Measurements from ENCODE around the gene GNAI3. TPM values are rescaled to one million over a fixed set of nuclear protein-coding genes. Genes with fewer than 3 reads are reported as not detected.

GNAI3 gene
- total and polyA plus RNA-seq, 2 of the 8 experiments (the other 6 are each of a cell fraction or from before 2014, with no cell fraction given): 4.0 to 9.8 TPM

DNA sequence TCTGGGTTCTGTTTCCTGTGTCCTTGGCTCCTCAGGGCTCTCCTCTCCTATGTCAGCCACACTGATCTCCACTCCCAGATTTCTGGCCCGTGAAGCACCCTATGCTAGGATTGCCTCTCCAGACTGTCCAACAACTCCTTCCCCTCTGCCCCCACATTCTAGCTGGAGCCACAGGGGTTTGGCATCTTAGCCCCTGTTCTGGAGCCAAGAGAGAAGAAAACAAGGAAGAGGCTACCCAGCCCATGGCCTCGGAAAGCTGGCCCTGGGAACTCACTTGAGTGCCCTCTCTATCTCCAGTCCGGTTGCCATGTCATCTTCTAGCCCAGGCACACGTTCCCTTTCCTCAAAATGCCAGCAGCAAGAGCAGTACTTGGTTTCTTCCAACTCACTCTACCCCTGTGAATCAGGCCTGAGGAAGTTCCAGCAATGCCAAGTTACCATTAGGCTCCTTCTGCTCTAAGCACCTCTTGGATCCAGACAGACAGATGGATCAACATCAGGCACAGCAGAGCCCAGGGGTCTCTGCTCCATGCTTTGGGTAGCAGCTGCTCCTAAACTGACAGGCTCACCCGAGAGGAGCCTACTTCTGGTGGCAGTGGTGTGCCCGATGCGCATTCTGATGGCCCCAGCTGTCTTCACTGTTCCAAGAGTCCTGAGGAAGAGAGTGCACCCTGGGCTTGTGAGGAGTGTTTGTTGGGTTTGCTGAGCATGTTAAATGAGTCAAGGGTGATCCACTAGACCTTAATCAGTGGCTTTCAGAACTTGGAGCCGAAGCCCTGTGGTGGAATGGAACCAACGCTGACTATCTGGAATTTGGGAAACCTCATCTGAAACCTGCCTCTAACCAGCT lies 20.3 kb upstream of the GNAI3 start:
- H3K27me3 ChIP-seq (replicated peaks in 1 of 4; ENCODE audit: control insufficient read depth in 3 of 4, extremely low read depth in 1 of 4, insufficient read depth in 3 of 4, low read length in 3 of 4): no peaks in the 10 kb centered on the region
- H3K36me3 ChIP-seq (ENCODE audit: control insufficient read depth in 2 of 4, insufficient read depth in 4 of 4, low read length in 3 of 4): no peaks in the 10 kb centered on the region
- DNase-seq (ENCODE audit: low read depth in 1 of 2, low spot score in 2 of 2): no peak
- no peaks in the 10 kb centered on the region for H4K20me1 ChIP-seq (replicated peaks in 1 of 2; ENCODE audit: control insufficient read depth in 1 of 2, insufficient read depth in 2 of 2, low read length in 2 of 2)
- no peak overlapping the region for H3K4ac ChIP-seq (replicated peaks; ENCODE audit: insufficient read length, low read depth, low read length)
- 82% methylated on average over 9 of the region's 9 CpGs; no CpG with 5 or more reads in 1 of the 2 experiments for WGBS, 2 experiments (ENCODE audit: extremely low coverage in 1 of 2, insufficient coverage in 1 of 2, insufficient read length in 1 of 2, insufficient replicate concordance in 2 of 2, low coverage in 1 of 2, low lambda C conversion rate in 2 of 2, missing lambda C conversion rate in 1 of 2)
- no peaks in the 10 kb centered on the region; the same call in 1 of the 2 replicates for H3K23me2 ChIP-seq (ENCODE audit: low read depth, low read length)
- H3K23ac ChIP-seq (ENCODE audit: insufficient read length): no peak overlapping the region
- no peak overlapping the region for H2BK15ac ChIP-seq (ENCODE audit: low read length)
- no peak overlapping the region for H2BK120ac ChIP-seq (replicated peaks; ENCODE audit: low read depth, low read length)
- no peak overlapping the region for H3K4me2 ChIP-seq (ENCODE audit: insufficient read depth in 1 of 2, low read depth in 2 of 2, low read length in 2 of 2)
- no peaks in the 10 kb centered on the region for H3K79me1 ChIP-seq (ENCODE audit: low read depth, low read length)
- H3K9me3 ChIP-seq (ENCODE audit: insufficient read depth in 2 of 2, low read depth in 1 of 2, low read length in 1 of 2): no peaks in the 10 kb centered on the region
- H2AFZ ChIP-seq (ENCODE audit: low read length): no peak overlapping the region
- H2BK5ac ChIP-seq (ENCODE audit: low read depth, low read length): no peak overlapping the region
- no peak overlapping the region for H3K4me3 ChIP-seq (ENCODE audit: extremely low read depth in 1 of 4, insufficient read depth in 2 of 4, low read depth in 3 of 4, low read length in 4 of 4)
- ChIA-PET POLR2A (ENCODE audit: partially characterized antibody) (no interaction called here), CTCF (ENCODE audit: partially characterized antibody) (interaction anchor here (0.6 to 26.3 kb wide), 10 partner anchors 11 to 291 kb away, joined by 3 to 1755 read pairs (median 3); partner anchors contain the start of genes AMIGO1, ATXN7L2, CYB561D1 and GPR61)
- H3K4me1 ChIP-seq (replicated peaks in 1 of 4; ENCODE audit: control insufficient read depth in 3 of 4, insufficient read depth in 4 of 4, low read length in 3 of 4): peaks cover 0 to 3% (median 1%) of the 10 kb centered on the region in 4 experiments; a peak in 4 of 7 replicates
- H2AK5ac ChIP-seq (ENCODE audit: low read depth, low read length): no peak overlapping the region
- H3K56ac ChIP-seq (replicated peaks; ENCODE audit: insufficient read length, low read depth, low read length): no peak overlapping the region
- no peak for FAIRE-seq
- no peak overlapping the region for H2BK20ac ChIP-seq (ENCODE audit: low read length)
- no peak overlapping the region for H3K14ac ChIP-seq (ENCODE audit: insufficient read length)
- H4K91ac ChIP-seq (replicated peaks; ENCODE audit: insufficient read length, low read length): no peak overlapping the region
- no peak overlapping the region for H3K9ac ChIP-seq (replicated peaks in 1 of 4; ENCODE audit: extremely low read depth in 1 of 4, low read depth in 3 of 4, low read length in 3 of 4)
- no peaks in the 10 kb centered on the region for H3K79me2 ChIP-seq (ENCODE audit: control insufficient read depth in 1 of 2, insufficient read depth in 2 of 2, low read length in 2 of 2)
- H4K8ac ChIP-seq (ENCODE audit: extremely low read depth, insufficient read depth, low read length): no peak overlapping the region
- no peak overlapping the region for H3K18ac ChIP-seq (ENCODE audit: extremely low read depth, low read length)
- no peak overlapping the region for H4K5ac ChIP-seq (ENCODE audit: insufficient read length, low read depth, low read length)
- no peak overlapping the region for H3K27ac ChIP-seq (ENCODE audit: low read depth, low read length)
- H2BK12ac ChIP-seq (ENCODE audit: low read depth, low read length): no peak overlapping the region
- TF ChIP-seq MAFK (IDR thresholded peaks at IDR 0.05; ENCODE audit: low read depth, low read length) (no peak), EZH2 (IDR thresholded peaks at IDR 0.05; ENCODE audit: low read depth, low read length, severe bottlenecking) (no peak), TAF1 (IDR thresholded peaks at IDR 0.05; ENCODE audit: low read depth, low read length) (no peak), POLR2AphosphoS5 (IDR thresholded peaks at IDR 0.05; ENCODE audit: low read depth, low read length) (no peak), EP300 (IDR thresholded peaks at IDR 0.05; ENCODE audit: borderline replicate concordance in 1 of 2, low read depth in 2 of 2, low read length in 2 of 2) (no peak), YY1 (IDR thresholded peaks at IDR 0.05; ENCODE audit: low read depth, low read length) (no peak), BRCA1 (IDR thresholded peaks at IDR 0.05; ENCODE audit: low read depth, low read length) (no peak), ZNF274 (IDR thresholded peaks at IDR 0.05; ENCODE audit: borderline replicate concordance, extremely low read depth, low read length) (no peak), CREB1 (IDR thresholded peaks at IDR 0.05) (no peak), GABPA (IDR thresholded peaks at IDR 0.05; ENCODE audit: borderline replicate concordance, insufficient read depth, low read length) (no peak)
- TF ChIP-seq, protein P1, sequence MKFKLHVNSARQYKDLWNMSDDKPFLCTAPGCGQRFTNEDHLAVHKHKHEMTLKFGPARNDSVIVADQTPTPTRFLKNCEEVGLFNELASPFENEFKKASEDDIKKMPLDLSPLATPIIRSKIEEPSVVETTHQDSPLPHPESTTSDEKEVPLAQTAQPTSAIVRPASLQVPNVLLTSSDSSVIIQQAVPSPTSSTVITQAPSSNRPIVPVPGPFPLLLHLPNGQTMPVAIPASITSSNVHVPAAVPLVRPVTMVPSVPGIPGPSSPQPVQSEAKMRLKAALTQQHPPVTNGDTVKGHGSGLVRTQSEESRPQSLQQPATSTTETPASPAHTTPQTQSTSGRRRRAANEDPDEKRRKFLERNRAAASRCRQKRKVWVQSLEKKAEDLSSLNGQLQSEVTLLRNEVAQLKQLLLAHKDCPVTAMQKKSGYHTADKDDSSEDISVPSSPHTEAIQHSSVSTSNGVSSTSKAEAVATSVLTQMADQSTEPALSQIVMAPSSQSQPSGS (IDR thresholded peaks at IDR 0.05; ENCODE audit: low read length): no peak

All from H1 (cell line).